Natural killer cell (primary cell): ENCODE data around the gene PCCA. TPM values are rescaled to one million over a fixed set of nuclear protein-coding genes. Genes with fewer than 3 reads are reported as not detected.

Experiments
- ATAC-seq, 3 donors: fragments of 150-1000 bp in 2 of 3; fragments of 200-7000 bp in 1 of 3; cut with Tn5 transposase; 1 replicate in 1 of 3; 2 replicates in 2 of 3; pipeline ENCODE4 v1.10.0; 2021; ENCODE audit warnings: mild to moderate bottlenecking in 2 of 3, moderate library complexity in 2 of 3
- DNase-seq, 2 donors: peaks; one replicate each; pipeline versions ENCODE4 v3.0.0 to v3.0.0-alpha.2; 2013 to 2021; ENCODE audit warnings: mixed read lengths in 1 of 2
- H3K27ac ChIP-seq: one replicate; pipeline ENCODE4 v1.5.1; 2013; ENCODE audit warnings: mild to moderate bottlenecking, low read length
- H3K27me3 ChIP-seq: one replicate; pipeline ENCODE4 v1.6.1; 2013; ENCODE audit warnings: low read length; ENCODE audit not compliant: control insufficient read depth, insufficient read depth
- H3K36me3 ChIP-seq: one replicate; pipeline ENCODE4 v1.6.1; 2013; ENCODE audit warnings: low read length; ENCODE audit not compliant: control insufficient read depth, insufficient read depth
- H3K4me1 ChIP-seq: one replicate; pipeline ENCODE4 v1.6.1; 2013; ENCODE audit warnings: low read length; ENCODE audit not compliant: control insufficient read depth, insufficient read depth
- H3K4me3 ChIP-seq: one replicate; pipeline ENCODE4 v1.5.1; 2013; ENCODE audit warnings: low read length
- H3K9me3 ChIP-seq: one replicate; pipeline ENCODE4 v1.6.1; 2013; ENCODE audit warnings: low read length; ENCODE audit not compliant: control insufficient read depth, insufficient read depth
- H3K27ac Mint-ChIP-seq, 2 donors: one replicate each; pipeline ENCODE4 v1.8.0; 2022; ENCODE audit warnings: mild to moderate bottlenecking in 2 of 2, mixed read lengths in 2 of 2, moderate library complexity in 1 of 2
- H3K27me3 Mint-ChIP-seq, 2 donors: one replicate each; pipeline ENCODE4 v1.8.0; 2022; ENCODE audit warnings: low read depth in 2 of 2, mixed read lengths in 2 of 2
- H3K36me3 Mint-ChIP-seq: one replicate; pipeline ENCODE4 v1.8.0; 2022; ENCODE audit warnings: mixed read lengths
- H3K4me1 Mint-ChIP-seq, 2 donors: one replicate each; pipeline ENCODE4 v1.8.0; 2022; ENCODE audit warnings: mixed read lengths in 2 of 2
- H3K4me3 Mint-ChIP-seq: one replicate; pipeline ENCODE4 v1.8.0; 2022; ENCODE audit warnings: mild to moderate bottlenecking, moderate library complexity, mixed read lengths
- H3K9me3 Mint-ChIP-seq, 2 donors: one replicate each; pipeline ENCODE4 v1.8.0; 2022; ENCODE audit warnings: mixed read lengths in 2 of 2
- WGBS: methylation state at CpG from one replicate; pipeline ENCODE4 v1.1.7; 2013; ENCODE audit warnings: missing lambda C conversion rate; ENCODE audit not compliant: insufficient coverage; 5-methylcytosine and 5-hydroxymethylcytosine counted together
- intact Hi-C: fragments of 100-400 bp; cut with micrococcal nuclease; formaldehyde crosslinking; loops from one replicate; pipeline ENCODE4 v1.14.2; 2022
- total RNA-seq, 4 donors: library from RNA; stranded (reverse); fragments of 120-200 nt in 1 of 4; gene quantifications; one replicate each; pipeline versions ENCODE4 v1.2.3 to v1.2.4, GENCODE V29; 2013 to 2022
- TF ChIP-seq, protein P1 (sequence below): fragments of 200-600 bp; IDR thresholded peaks from one replicate; pipeline ENCODE4 v1.8.0; 2022; ENCODE audit warnings: antibody characterized with exemption

PCCA gene
- total RNA-seq, 3 donors from 2014 or later (not counting 1 experiment from before 2014, with no cell fraction given) = 25.5 to 28.5 (median 28.2) TPM

DNA sequence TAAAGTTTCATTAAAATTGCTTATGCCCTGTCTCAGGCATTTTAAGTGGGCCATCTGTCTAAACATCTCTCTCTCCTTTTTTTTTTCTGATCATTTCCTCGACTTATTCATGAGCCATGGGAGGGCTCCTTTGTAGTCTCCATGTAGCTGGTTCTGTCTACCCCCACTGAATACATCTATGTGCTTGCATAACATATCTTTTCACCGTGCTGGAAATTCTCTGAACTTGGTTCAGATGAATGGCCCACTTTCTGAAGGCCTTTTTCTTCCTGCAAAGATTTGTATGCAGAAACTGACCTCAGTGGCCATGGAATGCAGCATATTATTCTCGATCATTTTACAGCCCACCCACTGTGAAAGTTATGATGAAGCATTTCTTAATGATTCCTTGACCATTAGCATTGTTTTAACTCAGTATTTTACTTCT lies 274.4 kb downstream of the PCCA start:
- Histone ChIP-seq H3K4me1 (no peaks in the 10 kb centered on the region), H3K27me3 (no peaks in the 10 kb centered on the region), H3K4me3 (no peak overlapping the region), H3K36me3 (no peaks in the 10 kb centered on the region), H3K27ac (no peak overlapping the region), H3K9me3 (no peaks in the 10 kb centered on the region)
- intact Hi-C loops = no loop called here
- H3K4me3 Mint-ChIP-seq = no peak overlapping the region
- no peaks in the 10 kb centered on the region for H3K9me3 Mint-ChIP-seq
- no peak overlapping the region for H3K27ac Mint-ChIP-seq
- H3K36me3 Mint-ChIP-seq = no peaks in the 10 kb centered on the region
- H3K4me1 Mint-ChIP-seq = no peaks in the 10 kb centered on the region
- no peaks in the 10 kb centered on the region for H3K27me3 Mint-ChIP-seq
- ATAC-seq = no peak
- WGBS = 88% methylated on average over 3 of the region's 3 CpGs
- DNase-seq = no peak
- TF ChIP-seq, protein P1, sequence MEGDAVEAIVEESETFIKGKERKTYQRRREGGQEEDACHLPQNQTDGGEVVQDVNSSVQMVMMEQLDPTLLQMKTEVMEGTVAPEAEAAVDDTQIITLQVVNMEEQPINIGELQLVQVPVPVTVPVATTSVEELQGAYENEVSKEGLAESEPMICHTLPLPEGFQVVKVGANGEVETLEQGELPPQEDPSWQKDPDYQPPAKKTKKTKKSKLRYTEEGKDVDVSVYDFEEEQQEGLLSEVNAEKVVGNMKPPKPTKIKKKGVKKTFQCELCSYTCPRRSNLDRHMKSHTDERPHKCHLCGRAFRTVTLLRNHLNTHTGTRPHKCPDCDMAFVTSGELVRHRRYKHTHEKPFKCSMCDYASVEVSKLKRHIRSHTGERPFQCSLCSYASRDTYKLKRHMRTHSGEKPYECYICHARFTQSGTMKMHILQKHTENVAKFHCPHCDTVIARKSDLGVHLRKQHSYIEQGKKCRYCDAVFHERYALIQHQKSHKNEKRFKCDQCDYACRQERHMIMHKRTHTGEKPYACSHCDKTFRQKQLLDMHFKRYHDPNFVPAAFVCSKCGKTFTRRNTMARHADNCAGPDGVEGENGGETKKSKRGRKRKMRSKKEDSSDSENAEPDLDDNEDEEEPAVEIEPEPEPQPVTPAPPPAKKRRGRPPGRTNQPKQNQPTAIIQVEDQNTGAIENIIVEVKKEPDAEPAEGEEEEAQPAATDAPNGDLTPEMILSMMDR = no peak

DNA sequence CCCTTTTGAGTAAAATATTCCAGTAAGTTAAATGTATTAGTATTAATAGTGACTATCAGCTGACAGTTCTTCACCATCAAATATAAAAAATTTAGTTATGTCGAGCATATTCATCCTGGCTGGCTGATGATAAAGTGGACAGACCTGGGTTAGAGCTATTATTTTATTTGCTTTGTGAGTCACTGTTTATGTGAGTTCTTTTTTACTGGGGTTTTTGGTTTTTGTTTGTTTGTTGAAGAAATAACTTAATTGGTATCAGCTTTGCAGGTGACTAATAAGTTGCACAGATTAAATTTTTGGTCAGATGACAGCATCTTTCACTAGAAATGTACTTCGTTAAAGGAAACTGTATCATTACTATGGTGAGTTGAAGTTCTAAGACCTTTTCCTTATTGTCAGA lies 275.0 kb downstream of the PCCA start:
- 71% methylated on average over 1 of the region's 2 CpGs for WGBS

DNA sequence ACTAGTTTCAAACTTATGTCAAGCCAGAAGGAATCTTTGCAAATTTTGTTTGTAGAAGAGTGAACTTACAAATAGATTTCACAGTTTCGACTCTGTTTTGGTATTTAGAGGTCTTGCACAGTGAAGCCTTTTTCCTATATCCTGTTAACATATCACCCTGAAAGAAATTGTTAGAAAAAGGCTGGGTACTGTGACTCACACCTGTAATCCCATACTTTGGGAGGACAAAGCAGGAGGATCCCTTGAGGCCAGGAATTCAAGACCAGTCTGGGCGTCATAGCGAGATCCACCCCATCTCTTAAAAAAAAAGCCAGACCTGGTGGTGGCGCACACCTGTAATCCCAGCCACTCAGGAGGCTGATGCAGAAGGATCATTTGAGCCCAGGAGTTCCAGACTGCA lies 275.7 kb downstream of the PCCA start:
- H3K36me3 Mint-ChIP-seq = peaks cover 4% of the 10 kb centered on the region
- no peaks in the 10 kb centered on the region for H3K27me3 ChIP-seq
- no peak for ATAC-seq
- H3K4me1 ChIP-seq = no peaks in the 10 kb centered on the region
- H3K27me3 Mint-ChIP-seq = no peaks in the 10 kb centered on the region
- H3K27ac ChIP-seq = no peak overlapping the region
- intact Hi-C loops = no loop called here
- no peaks in the 10 kb centered on the region for H3K4me1 Mint-ChIP-seq
- no peaks in the 10 kb centered on the region for H3K36me3 ChIP-seq
- no peaks in the 10 kb centered on the region for H3K9me3 ChIP-seq
- TF ChIP-seq, protein P1 = no peak
- DNase-seq = no peak
- H3K4me3 ChIP-seq = no peak overlapping the region
- no peak overlapping the region for H3K4me3 Mint-ChIP-seq
- H3K27ac Mint-ChIP-seq = no peak overlapping the region
- WGBS = 100% methylated on average over 3 of the region's 4 CpGs
- no peaks in the 10 kb centered on the region for H3K9me3 Mint-ChIP-seq

More for the DNA sequence above, 275.0 kb downstream of the PCCA start:
- Mint-ChIP-seq H3K4me3 (no peak overlapping the region), H3K9me3 (no peaks in the 10 kb centered on the region), H3K4me1 (no peaks in the 10 kb centered on the region), H3K27ac (no peak overlapping the region), H3K27me3 (no peaks in the 10 kb centered on the region), H3K36me3 (no peaks in the 10 kb centered on the region)
- Histone ChIP-seq H3K4me1 (no peaks in the 10 kb centered on the region), H3K27ac (no peak overlapping the region), H3K4me3 (no peak overlapping the region), H3K36me3 (no peaks in the 10 kb centered on the region), H3K9me3 (no peaks in the 10 kb centered on the region), H3K27me3 (no peaks in the 10 kb centered on the region)
- TF ChIP-seq, protein P1 = no peak
- ATAC-seq (no peak), DNase-seq (no peak)
- intact Hi-C loops = no loop called here

DNA sequence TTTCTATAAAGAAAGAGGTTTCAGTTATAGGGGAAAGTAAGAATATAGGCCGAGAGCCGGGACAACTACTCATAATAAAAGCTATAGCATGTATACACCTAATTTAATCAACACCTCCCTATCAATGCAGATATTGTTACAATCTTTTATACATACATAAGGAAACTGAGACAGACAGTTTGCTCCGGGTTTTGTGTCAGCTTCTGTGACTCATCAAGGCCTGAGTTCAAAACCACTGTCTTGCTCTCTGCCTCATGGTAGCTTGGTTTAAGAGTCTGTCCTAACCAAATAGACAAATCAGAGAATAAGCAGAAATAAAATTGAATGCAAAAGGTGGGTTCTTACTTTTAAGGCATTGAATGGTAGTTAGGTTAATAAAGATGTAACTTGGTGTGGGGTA lies 276.8 kb downstream of the PCCA start:
- TF ChIP-seq, protein P1 = no peak
- Mint-ChIP-seq H3K9me3 (no peaks in the 10 kb centered on the region), H3K27me3 (no peaks in the 10 kb centered on the region), H3K27ac (no peak overlapping the region), H3K4me1 (no peaks in the 10 kb centered on the region), H3K36me3 (peaks cover 7% of the 10 kb centered on the region), H3K4me3 (no peak overlapping the region)
- no peaks in the 10 kb centered on the region for H3K27me3 ChIP-seq
- DNase-seq (no peak), ATAC-seq (no peak)
- no peak overlapping the region for H3K27ac ChIP-seq
- WGBS = 83% methylated on average over 1 of the region's 3 CpGs
- H3K9me3 ChIP-seq = no peaks in the 10 kb centered on the region
- H3K4me3 ChIP-seq = no peak overlapping the region
- no peaks in the 10 kb centered on the region for H3K4me1 ChIP-seq
- intact Hi-C loops = no loop called here
- H3K36me3 ChIP-seq = no peaks in the 10 kb centered on the region
